EL (cell line): Measurements from ENCODE around the gene CDKN1A.
"Not testable (repeated sequence)": the region's sequence is repeated elsewhere in the genome, so short reads cannot be mapped to it uniquely, and the experiment has no call there.

Source experiments
- DNase-seq: peaks from one replicate; pipeline ENCODE4 v3.0.0-alpha.2; 2016

The CDKN1A gene

GRCh38 chr6:36678488-36679042, at the start of gene CDKN1A:
Gene CDKN1A (plus strand): TSS chr6:36678714. CDS start chr6:36684102, 5,388 bp downstream.
- peak; percentile 94 for DNase-seq

DNA sequence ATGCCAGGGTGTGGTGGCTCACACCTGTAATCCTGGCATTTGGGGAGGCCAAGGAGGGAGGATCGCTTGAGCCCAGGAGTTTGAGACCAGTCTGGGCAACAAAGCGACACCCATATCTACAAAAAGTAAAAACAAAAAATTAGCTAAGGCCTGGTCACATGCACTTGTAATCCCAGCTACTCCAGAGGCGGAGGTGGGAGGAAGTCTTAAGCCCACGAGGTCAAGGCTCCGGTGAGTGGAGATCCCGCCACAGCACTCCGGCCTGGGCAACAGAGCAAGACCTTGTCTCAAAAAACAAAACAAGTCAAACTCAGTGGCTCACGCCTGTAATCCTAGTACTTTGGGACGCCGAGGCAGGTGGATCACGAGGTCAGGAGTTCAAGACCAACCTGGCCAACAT, 48.7 kb upstream of the CDKN1A start:
- no peak for DNase-seq

- no peak for DNase-seq
Observed at GRCh38 chr6:36631326-36632011, 47.0 kb upstream of the CDKN1A start.

DNA sequence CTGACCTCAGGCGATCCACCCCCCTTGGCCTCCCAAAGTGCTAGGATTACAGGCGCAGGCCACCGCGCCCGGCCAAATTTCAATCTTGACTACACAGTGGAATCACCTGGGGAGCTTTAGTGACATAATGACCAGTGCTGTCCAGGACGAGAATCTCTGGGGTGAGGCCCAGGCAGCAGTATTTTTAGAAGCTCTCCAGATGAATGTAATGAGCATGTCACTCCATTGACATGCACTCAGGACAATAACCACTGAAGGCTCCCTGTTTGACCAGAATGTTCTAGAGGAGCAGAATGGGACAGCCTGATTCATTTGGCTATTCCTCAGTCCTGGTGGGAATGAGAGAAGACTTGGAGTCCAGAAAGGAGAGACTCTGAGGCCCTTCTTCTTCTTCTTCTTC, 45.1 kb upstream of the CDKN1A start:
- no peak for DNase-seq

- peak; percentile 50 for DNase-seq
Observed at GRCh38 chr6:36633915-36634314, 44.6 kb upstream of the CDKN1A start.

GRCh38 chr6:36634317-36635108, 44.0 kb upstream of the CDKN1A start:
- DNase-seq = no peak

- no peak for DNase-seq
Observed at GRCh38 chr6:36636283-36636682, 42.2 kb upstream of the CDKN1A start.

GRCh38 chr6:36636687-36637418, 41.7 kb upstream of the CDKN1A start:
- no peak for DNase-seq

DNA sequence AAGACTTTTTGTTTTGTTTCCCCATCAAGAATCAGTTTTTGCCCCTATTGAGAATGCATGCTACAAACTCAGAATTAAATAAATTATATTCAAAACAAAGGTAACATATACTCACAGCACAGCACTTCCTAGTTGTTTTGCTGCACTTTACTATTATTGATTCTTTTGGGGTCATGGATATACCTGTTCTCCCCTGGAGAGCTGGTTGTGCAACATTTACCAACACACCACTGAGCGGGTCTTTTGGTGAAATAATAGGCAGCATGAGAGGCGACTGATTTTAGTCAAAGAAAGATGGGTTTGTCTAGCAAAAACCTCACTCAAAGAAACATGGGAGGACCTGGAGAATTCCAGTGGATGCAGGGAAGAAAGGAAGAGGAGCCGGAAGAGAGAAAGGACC, 39.9 kb upstream of the CDKN1A start:
- DNase-seq = no peak

DNA sequence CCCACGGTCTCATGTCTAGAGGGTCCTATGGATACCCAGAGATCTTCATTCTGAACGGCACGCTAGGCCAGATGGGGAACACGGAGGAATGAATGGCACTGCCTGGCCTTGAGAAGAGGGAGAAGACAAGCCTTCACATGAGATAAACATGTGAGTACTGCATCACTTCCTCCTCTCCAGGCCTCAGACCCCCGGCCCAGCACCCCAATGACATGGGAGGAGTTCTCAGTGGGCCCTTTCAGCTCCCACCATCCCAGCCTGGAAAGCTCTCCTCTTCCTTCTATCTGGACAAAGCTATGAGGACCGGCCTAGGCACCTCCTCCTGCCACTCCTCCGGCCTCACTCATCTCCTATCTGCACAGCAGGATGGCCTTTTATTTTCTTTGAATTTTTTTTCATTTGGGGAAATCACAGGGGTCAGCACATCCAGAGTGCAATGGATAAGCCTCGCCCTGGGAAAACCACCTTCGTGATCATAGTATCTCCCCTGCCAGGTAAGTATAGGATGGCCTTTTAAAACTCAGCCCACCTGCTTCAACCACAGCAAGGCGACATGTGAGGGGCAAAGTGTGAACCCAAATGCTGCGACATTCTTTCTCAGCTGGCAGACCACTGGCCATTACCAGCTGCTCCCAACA, 39.2 kb upstream of the CDKN1A start:
- DNase-seq = no peak

- no peak for DNase-seq
Observed at GRCh38 chr6:36641543-36641942, 37.0 kb upstream of the CDKN1A start.

DNA sequence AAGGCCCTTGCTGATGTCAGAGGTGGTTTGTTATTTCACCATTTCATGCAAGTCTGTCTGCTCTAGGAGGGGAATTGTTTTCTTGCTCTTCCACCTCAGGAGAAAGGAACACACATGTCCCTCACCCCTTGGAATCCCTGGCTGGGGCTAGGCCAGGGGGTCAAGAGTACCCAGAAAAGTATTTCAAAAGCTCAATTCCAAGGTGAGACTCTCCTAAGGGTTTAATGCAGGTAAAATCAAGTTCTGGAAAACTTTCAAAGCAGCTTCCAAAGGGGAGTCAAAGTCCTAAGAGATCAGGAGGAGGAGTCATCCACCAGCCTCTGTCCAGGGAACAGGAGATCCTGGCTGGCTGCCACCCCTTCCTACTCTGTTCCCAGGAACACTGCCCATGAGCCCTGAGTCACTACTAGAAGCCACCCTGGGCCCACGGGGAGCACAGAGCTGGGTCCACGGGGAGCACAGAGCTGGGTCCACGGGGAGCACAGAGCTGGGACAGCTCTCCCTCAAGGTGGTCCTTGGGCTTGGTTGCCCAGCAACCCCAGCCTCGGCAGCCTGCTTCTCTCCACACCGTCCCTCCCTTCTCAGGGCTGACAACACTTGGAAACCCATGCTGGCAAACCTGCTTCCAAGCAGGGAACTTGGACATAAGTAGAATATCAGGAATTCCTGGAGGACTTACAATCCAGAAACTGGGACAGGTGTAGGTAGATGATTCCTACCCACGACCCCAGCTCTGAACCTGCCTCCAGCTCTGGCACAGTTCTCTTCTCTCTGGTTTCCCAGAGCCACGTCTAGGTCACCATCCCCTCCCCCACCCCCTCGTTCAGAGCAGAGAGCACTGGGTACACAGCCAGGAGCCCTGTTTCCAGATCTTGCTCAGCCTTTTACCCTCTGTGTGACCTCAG, 35.3 kb upstream of the CDKN1A start:
- DNase-seq = peak; percentile 91

GRCh38 chr6:36643977-36644376, 34.5 kb upstream of the CDKN1A start:
- no peak for DNase-seq

- DNase-seq = no peak
Observed at GRCh38 chr6:36649086-36649485, 29.4 kb upstream of the CDKN1A start.

DNA sequence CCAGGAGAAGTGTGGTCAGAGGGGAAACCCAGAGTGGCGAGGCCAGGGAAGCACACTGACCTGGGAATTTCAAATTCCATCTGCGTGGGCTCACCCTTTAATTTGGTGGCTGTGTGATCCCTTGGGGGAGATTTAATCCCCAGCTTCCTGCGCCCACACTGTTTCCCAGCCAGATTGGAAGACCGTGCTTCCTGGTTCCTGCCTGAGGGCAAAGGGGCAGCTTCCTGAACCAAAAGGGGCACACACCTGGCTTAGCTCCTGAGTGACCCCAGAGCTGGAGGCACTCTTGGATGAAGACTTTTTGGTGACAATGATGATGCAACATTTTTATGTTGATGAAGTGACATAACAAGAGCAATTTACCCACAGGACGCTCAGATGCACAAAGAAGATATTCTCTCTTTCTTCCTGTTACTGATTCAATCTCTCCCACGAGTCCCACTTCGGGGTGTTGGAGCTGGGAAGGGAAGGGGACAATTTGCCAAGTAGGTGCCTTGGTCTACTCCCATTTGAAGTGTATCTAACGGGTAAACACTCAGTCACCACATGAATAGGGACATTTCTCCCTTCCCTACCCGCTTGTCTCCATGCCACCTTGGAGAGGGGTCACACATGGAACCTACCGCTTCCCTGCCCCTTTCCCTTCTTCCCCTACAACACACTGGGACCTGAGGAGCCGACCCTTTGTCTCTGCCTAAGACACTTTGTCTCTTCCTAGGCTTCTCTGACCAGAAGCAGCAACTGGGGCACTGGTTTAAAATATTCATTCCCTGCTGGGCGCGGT, 28.6 kb upstream of the CDKN1A start:
- peak; percentile 31 for DNase-seq

- DNase-seq = no peak
Observed at GRCh38 chr6:36650848-36651478, 27.6 kb upstream of the CDKN1A start.

- DNase-seq = no peak
Observed at GRCh38 chr6:36651659-36652379, 26.7 kb upstream of the CDKN1A start.

- DNase-seq = not testable (repeated sequence)
Observed at GRCh38 chr6:36654469-36654868, 24.0 kb upstream of the CDKN1A start.

DNA sequence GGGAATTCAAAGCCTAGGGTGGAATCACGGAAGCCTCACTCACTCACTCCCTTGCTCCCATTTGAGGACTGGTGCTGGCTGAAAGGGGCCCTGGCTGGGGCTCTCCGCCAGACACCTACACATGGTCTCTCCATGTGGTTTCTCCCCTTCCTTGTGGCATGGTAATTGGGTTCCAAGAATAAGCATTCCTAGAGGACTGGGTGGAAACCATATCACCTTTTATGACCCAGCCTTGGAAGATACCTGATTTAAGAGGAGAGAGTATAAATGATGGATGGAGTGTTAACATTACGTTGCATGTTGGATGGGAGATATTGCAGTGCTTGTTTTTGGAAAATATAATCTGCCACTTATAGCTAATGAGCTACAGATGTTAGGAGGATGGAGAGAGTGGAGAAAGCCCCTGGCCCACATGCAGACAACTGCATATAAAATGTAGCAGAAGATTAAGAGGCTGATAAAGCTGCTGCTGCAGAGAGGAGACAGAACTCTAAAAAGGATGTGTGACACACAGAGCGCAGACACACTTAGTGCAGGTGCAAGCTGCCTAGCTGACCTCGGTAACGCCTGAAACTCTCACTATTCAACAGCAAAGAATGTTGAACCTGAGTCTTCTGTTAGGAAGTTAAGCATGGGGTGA, 23.3 kb upstream of the CDKN1A start:
- DNase-seq = no peak
